A549 (cell line): ENCODE data around the gene BTBD16. TPM values are rescaled to one million over a fixed set of nuclear protein-coding genes. Genes with fewer than 3 reads are reported as not detected.
A peak's percentile ranks its signal among the peaks of the same experiment; 100 is the strongest.

Experiments used
- ATAC-seq, 2 experiments: fragments of 200-7000 bp in 1 of 2; fragments of >200 bp in 1 of 2; cut with Nextera tagmentation in 1 of 2; cut with Tn5 transposase in 1 of 2; 3 replicates each; pipeline versions ENCODE4 v1.8.0 to v1.9.1; 2018 to 2020; ENCODE audit warnings: mild to moderate bottlenecking in 1 of 2, moderate library complexity in 1 of 2
- CTCF ChIA-PET: fragments of 300-600 bp; sonication (Branson Sonifier 250); formaldehyde crosslinking; extraction: SDS; loops from one replicate; lab custom pipeline; 2021; ENCODE audit warnings: antibody characterized with exemption, inconsistent platforms; lab: Yijun Ruan, JAX
- POLR2A ChIA-PET: fragments of 350-600 bp; formaldehyde crosslinking; extraction: SDS; loops from one replicate; lab custom pipeline; 2021; ENCODE audit warnings: antibody characterized with exemption, inconsistent platforms; lab: Yijun Ruan, JAX
- DNase-seq, 2 experiments: peaks; one replicate each; pipeline versions ENCODE4 v3.0.0 to v3.0.0-alpha.2; 2011 to 2016; ENCODE audit warnings: low read depth in 1 of 2, low spot score in 1 of 2
- FAIRE-seq: peaks from 2 replicates; lab custom pipeline; 2011; peaks lifted over from hg19 to GRCh38; lab: Jason Lieb, UNC
- H3K27ac ChIP-seq, 2 experiments: fragments of >200 bp; sonication (Bioruptor Twin); formaldehyde crosslinking; 3 replicates each; pipeline ENCODE4 v1.5.1; 2016 to 2017
- H3K4me1 ChIP-seq: fragments of >200 bp; sonication (Bioruptor Twin); formaldehyde crosslinking; 3 replicates; pipeline ENCODE4 v1.6.1; 2016
- H3K4me2 ChIP-seq: fragments of >200 bp; sonication (Bioruptor Twin); formaldehyde crosslinking; 3 replicates; pipeline ENCODE4 v1.6.1; 2016
- H3K4me3 ChIP-seq: fragments of >200 bp; sonication (Bioruptor Twin); formaldehyde crosslinking; 3 replicates; pipeline ENCODE4 v1.5.1; 2016
- H3K9me3 ChIP-seq: fragments of >200 bp; sonication (Bioruptor Twin); formaldehyde crosslinking; 3 replicates; pipeline ENCODE4 v1.6.1; 2016
- ATOH8 ChIP-seq: fragments of 250-450 bp; sonication (Bioruptor Pico); IDR thresholded peaks from 2 replicates; pipeline ENCODE4 v1.5.0; 2020; ENCODE audit warnings: low read depth, mild to moderate bottlenecking, moderate library complexity
- CBX8 ChIP-seq: fragments of 200-600 bp; sonication (generic); IDR thresholded peaks from 2 replicates; pipeline ENCODE4 v1.6.1; 2016
- CHD4 ChIP-seq: fragments of 200-600 bp; sonication (generic); IDR thresholded peaks from 2 replicates; pipeline ENCODE4 v1.6.1; 2016; ENCODE audit warnings: antibody characterized with exemption, mild to moderate bottlenecking, borderline replicate concordance
- CTCF ChIP-seq: fragments of >200 bp; sonication (Bioruptor Twin); formaldehyde crosslinking; IDR thresholded peaks from 3 replicates; pipeline ENCODE4 v1.5.1; 2016
- EHMT2 ChIP-seq: fragments of 200-600 bp; sonication (generic); IDR thresholded peaks from 2 replicates; pipeline ENCODE4 v1.6.1; 2016; ENCODE audit warnings: antibody characterized with exemption, low read depth, mild to moderate bottlenecking, moderate library complexity
- FOSB ChIP-seq: fragments of 250-450 bp; sonication (Bioruptor Pico); IDR thresholded peaks from 2 replicates; pipeline ENCODE4 v1.5.0; 2020; ENCODE audit warnings: mild to moderate bottlenecking, moderate library complexity
- JUNB ChIP-seq: fragments of >200 bp; sonication (Bioruptor Twin); formaldehyde crosslinking; IDR thresholded peaks from 2 replicates; pipeline ENCODE4 v1.6.1; 2016
- KDM5A ChIP-seq: fragments of 200-600 bp; sonication (generic); IDR thresholded peaks from 2 replicates; pipeline ENCODE4 v1.6.1; 2016; ENCODE audit warnings: antibody characterized with exemption, mild to moderate bottlenecking
- NR3C1 ChIP-seq: fragments of >200 bp; sonication (Bioruptor Twin); formaldehyde crosslinking; IDR thresholded peaks from 3 replicates; pipeline ENCODE4 v1.6.1; 2017
- PBX3 ChIP-seq: IDR thresholded peaks from 2 replicates; pipeline ENCODE4 v1.6.1; 2012
- RAD21 ChIP-seq, 2 experiments: fragments of >200 bp in 1 of 2; sonication (Bioruptor Twin) in 1 of 2; formaldehyde crosslinking in 1 of 2; IDR thresholded peaks in 1 of 2; conservative IDR thresholded peaks in 1 of 2; 2 replicates in 1 of 2; 3 replicates in 1 of 2; pipeline ENCODE4 v1.6.1; 2012 to 2018; ENCODE audit warnings: inconsistent platforms in 1 of 2
- RFX5 ChIP-seq: fragments of 450-650 bp; IDR thresholded peaks from 2 replicates; pipeline ENCODE4 v1.7.1; 2014; ENCODE audit warnings: antibody characterized with exemption, mild to moderate bottlenecking, moderate library complexity
- RNF2 ChIP-seq: fragments of 200-600 bp; sonication (generic); IDR thresholded peaks from 2 replicates; pipeline ENCODE4 v1.6.1; 2016; ENCODE audit warnings: low read depth, mild to moderate bottlenecking, antibody characterized with exemption, moderate library complexity, borderline replicate concordance
- SMC3 ChIP-seq: fragments of >200 bp; sonication (Bioruptor Twin); formaldehyde crosslinking; IDR thresholded peaks from 3 replicates; pipeline ENCODE4 v1.6.1; 2018; ENCODE audit warnings: inconsistent platforms
- TP53 ChIP-seq: fragments of 250-450 bp; sonication (Bioruptor Pico); IDR thresholded peaks from 2 replicates; pipeline ENCODE4 v1.5.0; 2021; ENCODE audit warnings: mild to moderate bottlenecking, moderate library complexity
- ZNF302 ChIP-seq: fragments of 250-450 bp; sonication (Bioruptor Pico); IDR thresholded peaks from 2 replicates; pipeline ENCODE4 v1.9.0; 2021; ENCODE audit warnings: inconsistent platforms, mild to moderate bottlenecking, moderate library complexity
- WGBS: methylation state at CpG from one replicate; pipeline ENCODE4 v1.1.6; 2017; ENCODE audit errors: missing lambda C conversion rate; 5-methylcytosine and 5-hydroxymethylcytosine counted together
- polyA plus RNA-seq, 4 experiments: library from polyadenylated mRNA; depleted of rRNA in 3 of 4; stranded (reverse); fragments of >200 nt; fragmentation: RNase III in 1 of 4; extraction: RNeasy Plus Mini Kit Qiagen cat#74134 plus additional on column Dnase treatment in 1 of 4; gene quantifications; 2 replicates in 3 of 4; 3 replicates in 1 of 4; pipeline ENCODE4 v1.2.3, GENCODE V29; 2011 to 2017

The BTBD16 gene
- polyA plus RNA-seq, 2 of the 4 experiments (the other 2 are of a cell fraction) = 0.32 to 2.1 TPM

- no peak overlapping the region for H3K4me2 ChIP-seq
- no peak for FAIRE-seq
- no peak for TF ChIP-seq PBX3
- no peak for TF ChIP-seq NR3C1
- no peak for TF ChIP-seq RNF2
- TF ChIP-seq EHMT2 = no peak
- TF ChIP-seq ATOH8 = no peak
- no peak for TF ChIP-seq JUNB
- TF ChIP-seq CHD4 = no peak
- TF ChIP-seq ZNF302 (CRISPR knock-in tag) = no peak
- TF ChIP-seq FOSB (CRISPR knock-in tag) = no peak
- TF ChIP-seq TP53 (CRISPR knock-in tag) = no peak
- no peak for TF ChIP-seq KDM5A
- no peak for TF ChIP-seq RFX5
- DNase-seq = no peak
- ATAC-seq = no peak
- peak overlapping the region in 1 of 2 experiments; percentile 37; a peak in 2 of 6 replicates for H3K27ac ChIP-seq
- H3K4me1 ChIP-seq = peaks cover 19% of the 10 kb centered on the region
- CTCF ChIA-PET = interaction anchor here (0.6 to 4.1 kb wide), 10 partner anchors 10 to 572 kb away, joined by 3 to 38 read pairs (median 4); no protein-coding TSS in a partner anchor
- peaks cover 3% of the 10 kb centered on the region; the same call in 1 of the 3 replicates for H3K9me3 ChIP-seq
- no peak overlapping the region for H3K4me3 ChIP-seq
- POLR2A ChIA-PET = no interaction called here
- WGBS = 88% methylated on average over 11 of the region's 11 CpGs
Observed at GRCh38 chr10:122341141-122341810, 70.2 kb downstream of the BTBD16 start.

- Histone ChIP-seq H3K27ac (peak overlapping the region; percentile 32 to 42; a peak in 3 of 6 replicates), H3K4me2 (no peak overlapping the region), H3K4me1 (peaks cover 16% of the 10 kb centered on the region), H3K9me3 (peaks cover 4% of the 10 kb centered on the region; the same call in 1 of the 3 replicates), H3K4me3 (no peak overlapping the region)
- peak; percentile 81 to 83 for ATAC-seq
- DNase-seq = peak; percentile 44 to 71
- 52% methylated on average over 8 of the region's 8 CpGs for WGBS
- ChIA-PET POLR2A (interaction anchor here (1.1 kb wide), 1 partner anchor 35 kb away, joined by 3 read pairs; no protein-coding TSS in a partner anchor), CTCF (interaction anchor here (0.7 to 4.1 kb wide), 25 partner anchors 11 to 234 kb away, joined by 3 to 38 read pairs (median 6); partner anchors contain the start of gene PLEKHA1)
- TF ChIP-seq SMC3 (peak; percentile 82), CTCF (peak; percentile 72), CBX8 (no peak), RAD21 (conservative IDR thresholded peaks at IDR 0.05 in 1 of 2, IDR thresholded peaks at IDR 0.05 in 1 of 2) (peak; percentile 75 to 78), RFX5 (no peak)
- FAIRE-seq = no peak
Observed at GRCh38 chr10:122342293-122343134, 71.4 kb downstream of the BTBD16 start.
